ENCODE measurements around the gene TMEM80.

GRCh38 chr11:695538-696248, at the start of gene TMEM80:
- no peak for TF ChIP-seq CTCF (IDR thresholded peaks at IDR 0.05; ENCODE audit: extremely low read depth in 1 of 2, insufficient read depth in 1 of 2, low read depth in 1 of 2, low read length in 2 of 2)
- TF ChIP-seq EZH2 (IDR thresholded peaks at IDR 0.05; ENCODE audit: borderline replicate concordance, low read depth, low read length, severe bottlenecking) = no peak

Measured in endothelial cell of umbilical vein (primary cell).